Effector memory CD8-positive, alpha-beta T cell (primary cell): ENCODE data around the gene CD2.
A peak's percentile ranks its signal among the peaks of the same experiment; 100 is the strongest.

Experiments used
- ATAC-seq: fragments of 150-1000 bp; cut with Tn5 transposase; replicated peaks from 2 replicates; pipeline ENCODE4 v1.10.0; 2021; ENCODE audit warnings: mild to moderate bottlenecking, moderate library complexity
- DNase-seq, 3 experiments: peaks; one replicate each; pipeline ENCODE4 v3.0.0; 2021
- H3K27ac Mint-ChIP-seq, 2 donors: one replicate each; pipeline ENCODE4 v1.8.0; 2022; ENCODE audit warnings: mild to moderate bottlenecking in 2 of 2, mixed read lengths in 2 of 2, moderate library complexity in 2 of 2
- H3K27me3 Mint-ChIP-seq, 2 donors: one replicate each; pipeline ENCODE4 v1.8.0; 2022; ENCODE audit warnings: mixed read lengths in 2 of 2
- H3K36me3 Mint-ChIP-seq: one replicate; pipeline ENCODE4 v1.8.0; 2022; ENCODE audit warnings: mild to moderate bottlenecking, moderate library complexity, mixed read lengths; ENCODE audit not compliant: insufficient read depth
- H3K4me1 Mint-ChIP-seq, 2 donors: one replicate each; pipeline ENCODE4 v1.8.0; 2022; ENCODE audit warnings: low read depth in 2 of 2, mixed read lengths in 2 of 2
- H3K4me3 Mint-ChIP-seq, 2 donors: one replicate each; pipeline ENCODE4 v1.8.0; 2022; ENCODE audit warnings: mild to moderate bottlenecking in 2 of 2, mixed read lengths in 2 of 2, moderate library complexity in 2 of 2
- H3K9me3 Mint-ChIP-seq, 2 donors: one replicate each; pipeline ENCODE4 v1.8.0; 2022; ENCODE audit warnings: mixed read lengths in 2 of 2

The CD2 gene

GRCh38 chr1:116721039-116721405, 33.2 kb upstream of the CD2 start:
- H3K4me1 Mint-ChIP-seq: peaks cover 0 to 4% of the 10 kb centered on the region in 2 donors
- H3K4me3 Mint-ChIP-seq: no peak overlapping the region
- DNase-seq (no peak), ATAC-seq (no peak)
- H3K9me3 Mint-ChIP-seq: no peaks in the 10 kb centered on the region
- no peak overlapping the region for H3K27ac Mint-ChIP-seq
- no peaks in the 10 kb centered on the region for H3K36me3 Mint-ChIP-seq
- H3K27me3 Mint-ChIP-seq: peaks cover 0 to 4% of the 10 kb centered on the region in 2 donors

- Mint-ChIP-seq H3K4me1 (peaks cover 0 to 6% of the 10 kb centered on the region in 2 donors), H3K9me3 (no peaks in the 10 kb centered on the region), H3K4me3 (no peak overlapping the region), H3K36me3 (no peaks in the 10 kb centered on the region), H3K27ac (no peak overlapping the region), H3K27me3 (peaks cover 0 to 4% of the 10 kb centered on the region in 2 donors)
- ATAC-seq (no peak), DNase-seq (no peak)
Observed at GRCh38 chr1:116721451-116722007, 32.7 kb upstream of the CD2 start.

- peaks cover 0 to 11% of the 10 kb centered on the region in 2 donors for H3K4me1 Mint-ChIP-seq
- no peak overlapping the region for H3K4me3 Mint-ChIP-seq
- no peak for DNase-seq
- no peaks in the 10 kb centered on the region for H3K36me3 Mint-ChIP-seq
- H3K27ac Mint-ChIP-seq: no peak overlapping the region
- no peak for ATAC-seq
- H3K9me3 Mint-ChIP-seq: no peaks in the 10 kb centered on the region
- no peaks in the 10 kb centered on the region for H3K27me3 Mint-ChIP-seq
Observed at GRCh38 chr1:116722016-116722838, 32.0 kb upstream of the CD2 start.

- peaks cover 0 to 14% of the 10 kb centered on the region in 2 donors for H3K4me1 Mint-ChIP-seq
- no peak overlapping the region for H3K27ac Mint-ChIP-seq
- no peak overlapping the region for H3K4me3 Mint-ChIP-seq
- H3K36me3 Mint-ChIP-seq: no peaks in the 10 kb centered on the region
- ATAC-seq (peak; percentile 73), DNase-seq (peak; percentile 73 to 81 (median 75))
- no peaks in the 10 kb centered on the region for H3K27me3 Mint-ChIP-seq
- no peaks in the 10 kb centered on the region for H3K9me3 Mint-ChIP-seq
Observed at GRCh38 chr1:116724765-116725375, 29.4 kb upstream of the CD2 start.

- Mint-ChIP-seq H3K4me1 (peaks cover 0 to 14% of the 10 kb centered on the region in 2 donors), H3K4me3 (no peak overlapping the region), H3K36me3 (no peaks in the 10 kb centered on the region), H3K27ac (no peak overlapping the region), H3K9me3 (no peaks in the 10 kb centered on the region), H3K27me3 (no peaks in the 10 kb centered on the region)
- no peak for ATAC-seq
- no peak for DNase-seq
Observed at GRCh38 chr1:116725798-116726197, 28.4 kb upstream of the CD2 start.

- peaks cover 0 to 14% of the 10 kb centered on the region in 2 donors for H3K4me1 Mint-ChIP-seq
- no peaks in the 10 kb centered on the region for H3K27me3 Mint-ChIP-seq
- no peaks in the 10 kb centered on the region for H3K36me3 Mint-ChIP-seq
- peak overlapping the region in 1 of 2 donors; percentile 64 for H3K27ac Mint-ChIP-seq
- no peak for DNase-seq
- H3K9me3 Mint-ChIP-seq: no peaks in the 10 kb centered on the region
- ATAC-seq: peak; percentile 61
- no peak overlapping the region for H3K4me3 Mint-ChIP-seq
Observed at GRCh38 chr1:116726872-116727820, 27.1 kb upstream of the CD2 start.

- Mint-ChIP-seq H3K27me3 (no peaks in the 10 kb centered on the region), H3K27ac (no peak overlapping the region), H3K9me3 (no peaks in the 10 kb centered on the region), H3K36me3 (no peaks in the 10 kb centered on the region), H3K4me3 (no peak overlapping the region), H3K4me1 (peaks cover 0 to 9% of the 10 kb centered on the region in 2 donors)
- no peak for ATAC-seq
- no peak for DNase-seq
Observed at GRCh38 chr1:116731439-116731838, 22.8 kb upstream of the CD2 start.

- DNase-seq: no peak
- H3K27me3 Mint-ChIP-seq: no peaks in the 10 kb centered on the region
- ATAC-seq: no peak
- no peak overlapping the region for H3K4me3 Mint-ChIP-seq
- peaks cover 11 to 15% of the 10 kb centered on the region in 2 donors for H3K4me1 Mint-ChIP-seq
- no peak overlapping the region for H3K27ac Mint-ChIP-seq
- H3K9me3 Mint-ChIP-seq: no peaks in the 10 kb centered on the region
- H3K36me3 Mint-ChIP-seq: peaks cover 5% of the 10 kb centered on the region
Observed at GRCh38 chr1:116732726-116733125, 21.5 kb upstream of the CD2 start.

- no peak for ATAC-seq
- Mint-ChIP-seq H3K27ac (no peak overlapping the region), H3K9me3 (no peaks in the 10 kb centered on the region), H3K36me3 (peaks cover 14% of the 10 kb centered on the region), H3K4me1 (peaks cover 21 to 22% of the 10 kb centered on the region in 2 donors), H3K4me3 (no peak overlapping the region), H3K27me3 (no peaks in the 10 kb centered on the region)
- no peak for DNase-seq
Observed at GRCh38 chr1:116733476-116734365, 20.5 kb upstream of the CD2 start.

- H3K4me3 Mint-ChIP-seq: no peak overlapping the region
- peaks cover 14% of the 10 kb centered on the region for H3K36me3 Mint-ChIP-seq
- H3K27ac Mint-ChIP-seq: peak overlapping the region in 1 of 2 donors; percentile 5
- peaks cover 36% of the 10 kb centered on the region in 2 donors for H3K4me1 Mint-ChIP-seq
- no peaks in the 10 kb centered on the region for H3K9me3 Mint-ChIP-seq
- H3K27me3 Mint-ChIP-seq: no peaks in the 10 kb centered on the region
- ATAC-seq (no peak), DNase-seq (no peak)
Observed at GRCh38 chr1:116735246-116735645, 19.0 kb upstream of the CD2 start.

GRCh38 chr1:116737020-116737854, 17.0 kb upstream of the CD2 start:
- Mint-ChIP-seq H3K4me1 (peaks cover 43 to 46% of the 10 kb centered on the region in 2 donors), H3K9me3 (no peaks in the 10 kb centered on the region), H3K36me3 (peaks cover 19% of the 10 kb centered on the region), H3K4me3 (peak overlapping the region; percentile 73 to 75), H3K27ac (peak overlapping the region; percentile 97 to 98), H3K27me3 (no peaks in the 10 kb centered on the region)
- DNase-seq: peak; percentile 66 to 75 (median 71)
- peak; percentile 55 for ATAC-seq
